B cell (primary cell): ENCODE data around the gene TMEM150A. TPM values are rescaled to one million over a fixed set of nuclear protein-coding genes. Genes with fewer than 3 reads are reported as not detected.

Experiments used
- ATAC-seq: fragments of 200-7000 bp; cut with Tn5 transposase; one replicate; pipeline ENCODE4 v1.10.0; 2021; ENCODE audit warnings: low read depth, mild to moderate bottlenecking, moderate number of reproducible peaks, moderate library complexity
- CTCF ChIA-PET: fragments of 350-600 bp; sonication (Branson Sonifier 250); formaldehyde crosslinking; loops from one replicate; lab custom pipeline; 2021; ENCODE audit warnings: antibody characterized with exemption, inconsistent platforms; lab: Charles Lee
- POLR2A ChIA-PET: fragments of 350-600 bp; sonication (Branson Sonifier 250); formaldehyde crosslinking; loops from one replicate; lab custom pipeline; 2021; ENCODE audit warnings: antibody characterized with exemption; lab: Charles Lee
- DNase-seq: peaks from one replicate; pipeline ENCODE4 v3.0.0; 2013
- H2AFZ ChIP-seq: 2 replicates; pipeline ENCODE4 v1.6.1; 2012; ENCODE audit warnings: mild to moderate bottlenecking, low read depth, low read length; ENCODE audit not compliant: insufficient read depth, poor library complexity, severe bottlenecking
- H3K27ac ChIP-seq, 2 donors: 1 replicate in 1 of 2; 2 replicates in 1 of 2; pipeline ENCODE4 v1.5.1; 2012 to 2013; ENCODE audit warnings: low read length in 2 of 2, mild to moderate bottlenecking in 2 of 2, moderate library complexity in 1 of 2
- H3K27me3 ChIP-seq, 4 experiments: fragments of 200-600 bp in 1 of 4; sonication (generic) in 1 of 4; replicated peaks in 1 of 4; 1 replicate in 2 of 4; 2 replicates in 2 of 4; pipeline versions ENCODE4 v1.6.1 to v1.7.0; 2013 to 2016; ENCODE audit warnings: low read length in 3 of 4, mild to moderate bottlenecking in 2 of 4, mixed read lengths in 1 of 4, moderate library complexity in 1 of 4; ENCODE audit not compliant: insufficient read depth in 4 of 4, control insufficient read depth in 3 of 4; ENCODE audit errors: control extremely low read depth in 1 of 4
- H3K36me3 ChIP-seq, 2 experiments: replicated peaks in 1 of 2; 1 replicate in 1 of 2; 2 replicates in 1 of 2; pipeline versions ENCODE4 v1.6.1 to v1.7.1; 2013; ENCODE audit warnings: low read length in 1 of 2; ENCODE audit not compliant: insufficient read depth in 2 of 2, control insufficient read depth in 1 of 2; ENCODE audit errors: control extremely low read depth in 1 of 2, extremely low read depth in 1 of 2
- H3K4me1 ChIP-seq, 2 donors: fragments of 200-600 bp in 1 of 2; sonication (generic) in 1 of 2; 1 replicate in 1 of 2; 2 replicates in 1 of 2; pipeline versions ENCODE4 v1.5.1 to v1.6.1; 2013 to 2017; ENCODE audit warnings: low read length in 2 of 2; ENCODE audit not compliant: control insufficient read depth in 2 of 2, insufficient read depth in 2 of 2
- H3K4me2 ChIP-seq: replicated peaks from 2 replicates; pipeline ENCODE3; 2012; ENCODE audit warnings: mild to moderate bottlenecking, low read depth, low read length; ENCODE audit not compliant: poor library complexity, severe bottlenecking
- H3K4me3 ChIP-seq, 5 experiments: fragments of 200-600 bp in 1 of 5; sonication (generic) in 1 of 5; 1 replicate in 3 of 5; 2 replicates in 2 of 5; pipeline versions ENCODE4 v1.5.1 to v1.7.0; 2011 to 2016; ENCODE audit warnings: low read length in 4 of 5, mild to moderate bottlenecking in 4 of 5, low read depth in 2 of 5, control low read depth in 1 of 5, moderate library complexity in 1 of 5; ENCODE audit not compliant: insufficient read depth in 1 of 5; ENCODE audit errors: control extremely low read depth in 1 of 5, extremely low read depth in 1 of 5
- H3K79me2 ChIP-seq: fragments of 200-600 bp; sonication (generic); one replicate; pipeline ENCODE4 v1.6.0; 2016; ENCODE audit warnings: low read length; ENCODE audit not compliant: control insufficient read depth, insufficient read depth
- H3K9ac ChIP-seq: fragments of 200-600 bp; sonication (generic); 2 replicates; pipeline ENCODE4 v1.6.1; 2017; ENCODE audit warnings: mild to moderate bottlenecking, low read length, moderate library complexity
- H3K9me3 ChIP-seq, 3 donors: one replicate each; pipeline versions ENCODE4 v1.6.1 to v1.7.1; 2013; ENCODE audit warnings: low read length in 2 of 3; ENCODE audit not compliant: control insufficient read depth in 2 of 3, insufficient read depth in 1 of 3; ENCODE audit errors: control extremely low read depth in 1 of 3
- H4K20me1 ChIP-seq: 2 replicates; pipeline ENCODE4 v1.6.0; 2012; ENCODE audit warnings: mild to moderate bottlenecking, low read length; ENCODE audit not compliant: insufficient read depth, control insufficient read depth, poor library complexity, severe bottlenecking
- H3K27ac Mint-ChIP-seq: one replicate; pipeline ENCODE4 v1.8.0; 2021; ENCODE audit warnings: mixed read lengths
- H3K27me3 Mint-ChIP-seq: one replicate; pipeline ENCODE4 v1.8.0; 2021; ENCODE audit warnings: mixed read lengths
- H3K4me1 Mint-ChIP-seq: one replicate; pipeline ENCODE4 v1.8.0; 2021; ENCODE audit warnings: mixed read lengths
- H3K4me3 Mint-ChIP-seq: one replicate; pipeline ENCODE4 v1.8.0; 2021; ENCODE audit warnings: mixed read lengths
- H3K9me3 Mint-ChIP-seq: one replicate; pipeline ENCODE4 v1.8.0; 2022; ENCODE audit warnings: mixed read lengths; ENCODE audit not compliant: insufficient read depth
- CTCF ChIP-seq: fragments of 200-600 bp; IDR thresholded peaks from one replicate; pipeline ENCODE4 v1.8.0; 2022; ENCODE audit warnings: antibody characterized with exemption, mild to moderate bottlenecking
- EZH2 ChIP-seq: IDR thresholded peaks from 2 replicates; pipeline ENCODE4 v1.6.1; 2012; ENCODE audit warnings: borderline replicate concordance, low read depth, mild to moderate bottlenecking, moderate library complexity, low read length; ENCODE audit not compliant: insufficient read depth, poor library complexity, severe bottlenecking
- WGBS: methylation state at CpG from one replicate; pipeline ENCODE4 v1.1.5; 2013; ENCODE audit warnings: missing lambda C conversion rate; ENCODE audit not compliant: insufficient coverage; 5-methylcytosine and 5-hydroxymethylcytosine counted together
- intact Hi-C: fragments of 100-400 bp; cut with micrococcal nuclease; formaldehyde crosslinking; loops from one replicate; pipeline ENCODE4 v1.10.0; 2022
- polyA plus RNA-seq: library from polyadenylated mRNA; depleted of rRNA; stranded (reverse); fragments of >200 nt; gene quantifications from 2 replicates; pipeline ENCODE4 v1.2.3, GENCODE V29; 2012
- total RNA-seq, 2 donors: library from RNA; stranded (reverse); fragments of 120-200 nt in 1 of 2; gene quantifications; 1 replicate in 1 of 2; 2 replicates in 1 of 2; pipeline versions ENCODE4 v1.2.3 to v1.2.4, GENCODE V29; 2013 to 2022

TMEM150A gene
- total and polyA plus RNA-seq, 2 donors (not counting 1 experiment from before 2014, with no cell fraction given) = 23.0 to 26.4 TPM

GRCh38 chr2:85600951-85601770 is 1.3 kb downstream of the TMEM150A start:
- H4K20me1 ChIP-seq = peaks cover 24% of the 10 kb centered on the region
- POLR2A ChIA-PET = interaction anchor here (0.6 to 1.0 kb wide), 3 partner anchors 39 to 63 kb away, joined by 3 to 4 read pairs (median 3); partner anchors contain the start of gene MAT2A
- Mint-ChIP-seq H3K9me3 (no peaks in the 10 kb centered on the region), H3K4me3 (peak overlapping the region; percentile 90), H3K27ac (peak overlapping the region; percentile 89), H3K27me3 (no peaks in the 10 kb centered on the region), H3K4me1 (peaks cover 34% of the 10 kb centered on the region)
- peak overlapping the region in 1 of 2 donors; percentile 74 for H3K27ac ChIP-seq
- peak overlapping the region in 1 of 5 experiments; percentile 86 for H3K4me3 ChIP-seq
- ATAC-seq = no peak
- peak overlapping the region; percentile 80 for H3K4me2 ChIP-seq
- H3K9ac ChIP-seq = peak overlapping the region; percentile 71
- peaks cover 31% of the 10 kb centered on the region for H3K79me2 ChIP-seq
- intact Hi-C loops = loop anchor here (5.0 kb wide), 1 partner anchor 209 kb away; no protein-coding TSS in a partner anchor
- no peaks in the 10 kb centered on the region for H3K9me3 ChIP-seq
- no peaks in the 10 kb centered on the region for H3K27me3 ChIP-seq
- TF ChIP-seq CTCF (no peak), EZH2 (no peak)
- H2AFZ ChIP-seq = no peak overlapping the region
- DNase-seq = no peak
- peaks cover 24 to 34% of the 10 kb centered on the region in 2 donors for H3K4me1 ChIP-seq
- peaks cover 0 to 32% of the 10 kb centered on the region in 2 experiments for H3K36me3 ChIP-seq
- CTCF ChIA-PET = interaction anchor here (1.1 to 1.9 kb wide), 6 partner anchors 10 to 57 kb away, joined by 3 to 7 read pairs (median 4); no protein-coding TSS in a partner anchor
- 96% methylated on average over 4 of the region's 6 CpGs for WGBS

GRCh38 chr2:85600235-85600575 is 2.3 kb downstream of the TMEM150A start:
- Histone ChIP-seq H3K4me2 (no peak overlapping the region), H2AFZ (no peak overlapping the region), H3K9ac (no peak overlapping the region), H3K4me3 (no peak overlapping the region), H3K9me3 (no peaks in the 10 kb centered on the region), H3K36me3 (peaks cover 0 to 28% of the 10 kb centered on the region in 2 experiments), H3K4me1 (peaks cover 25 to 35% of the 10 kb centered on the region in 2 donors), H4K20me1 (peaks cover 23% of the 10 kb centered on the region), H3K27ac (no peak overlapping the region), H3K27me3 (no peaks in the 10 kb centered on the region), H3K79me2 (peaks cover 41% of the 10 kb centered on the region)
- TF ChIP-seq CTCF (no peak), EZH2 (no peak)
- intact Hi-C loops = loop anchor here (5.0 kb wide), 1 partner anchor 208 kb away; no protein-coding TSS in a partner anchor
- Mint-ChIP-seq H3K4me3 (no peak overlapping the region), H3K27ac (peak overlapping the region; percentile 26), H3K4me1 (peaks cover 38% of the 10 kb centered on the region), H3K9me3 (no peaks in the 10 kb centered on the region), H3K27me3 (no peaks in the 10 kb centered on the region)
- 87% methylated on average over 3 of the region's 3 CpGs for WGBS
- CTCF ChIA-PET = interaction anchor here (1.4 to 1.9 kb wide), 3 partner anchors 9 to 37 kb away, joined by 3 to 7 read pairs (median 6); no protein-coding TSS in a partner anchor
- ATAC-seq (no peak), DNase-seq (no peak)
- POLR2A ChIA-PET = interaction anchor here (1.0 kb wide), 1 partner anchor 47 kb away, joined by 3 read pairs; no protein-coding TSS in a partner anchor
